HL-60/S4 treated with retinoic acid at 250 ng/mL for 4 days and 3 days (cell line): ENCODE data around the gene CHN2.

Experiments
- in situ Hi-C: fragments of 300-500 bp; cut with MboI; formaldehyde crosslinking; loops from 2 replicates; pipeline ENCODE4 v1.7.0; 2022; ENCODE audit warnings: low sequenced_read_pairs

CHN2 gene

GRCh38 chr7:29302666-29303395 lies 108.3 kb downstream of the CHN2 start:
- in situ Hi-C loops: no loop called here

- in situ Hi-C loops: no loop called here
Measured at GRCh38 chr7:29304756-29305155, 110.2 kb downstream of the CHN2 start.

- in situ Hi-C loops: no loop called here
Measured at GRCh38 chr7:29306319-29306991, 111.9 kb downstream of the CHN2 start.

GRCh38 chr7:29308424-29308823 lies 113.8 kb downstream of the CHN2 start:
- in situ Hi-C loops: no loop called here

GRCh38 chr7:29309041-29309854 lies 114.7 kb downstream of the CHN2 start:
- in situ Hi-C loops: no loop called here

GRCh38 chr7:29310625-29311024 lies 116.0 kb downstream of the CHN2 start:
- in situ Hi-C loops: no loop called here

GRCh38 chr7:29311314-29311713 lies 116.7 kb downstream of the CHN2 start:
- in situ Hi-C loops: no loop called here

- in situ Hi-C loops: no loop called here
Measured at GRCh38 chr7:29314148-29314547, 119.6 kb downstream of the CHN2 start.

- in situ Hi-C loops: no loop called here
Measured at GRCh38 chr7:29315122-29315891, 120.7 kb downstream of the CHN2 start.

GRCh38 chr7:29315892-29316270 lies 121.3 kb downstream of the CHN2 start:
- in situ Hi-C loops: no loop called here

- in situ Hi-C loops: no loop called here
Measured at GRCh38 chr7:29316926-29317325, 122.4 kb downstream of the CHN2 start.

- in situ Hi-C loops: no loop called here
Measured at GRCh38 chr7:29318853-29319718, 124.5 kb downstream of the CHN2 start.

- in situ Hi-C loops: no loop called here
Measured at GRCh38 chr7:29319719-29320521, 125.3 kb downstream of the CHN2 start.

- in situ Hi-C loops: no loop called here
Measured at GRCh38 chr7:29320577-29320976, 126.0 kb downstream of the CHN2 start.

- in situ Hi-C loops: no loop called here
Measured at GRCh38 chr7:29322023-29322712, 127.6 kb downstream of the CHN2 start.

GRCh38 chr7:29325476-29325875 lies 130.9 kb downstream of the CHN2 start:
- in situ Hi-C loops: no loop called here

GRCh38 chr7:29326864-29327263 lies 132.3 kb downstream of the CHN2 start:
- in situ Hi-C loops: no loop called here

GRCh38 chr7:29327455-29327854 lies 132.9 kb downstream of the CHN2 start:
- in situ Hi-C loops: no loop called here

- in situ Hi-C loops: no loop called here
Measured at GRCh38 chr7:29328045-29328444, 133.5 kb downstream of the CHN2 start.
